ENCODE results near the gene ZG16B.

GRCh38 chr16:2808181-2808580 is 21.9 kb upstream of the ZG16B start:
- no peak for TF ChIP-seq POLR2AphosphoS5 (IDR thresholded peaks at IDR 0.05; ENCODE audit: insufficient read depth in 1 of 2, low read depth in 1 of 2)
- TF ChIP-seq POLR2A (IDR thresholded peaks at IDR 0.05): no peak
- TF ChIP-seq CTCF (IDR thresholded peaks at IDR 0.05): no peak

All from vagina (tissue), 2 donors.